SK-N-SH (cell line): ENCODE measurements around the gene MACO1. TPM values are rescaled to one million over a fixed set of nuclear protein-coding genes. Genes with fewer than 3 reads are reported as not detected.

Source experiments
- CTCF ChIA-PET: fragments of 300-600, 350-600 bp; formaldehyde crosslinking; extraction: SDS; loops from one replicate; lab custom pipeline; 2021; lab: Yijun Ruan, JAX
- POLR2A ChIA-PET: fragments of 350-600 bp; sonication (Branson Sonifier 250); formaldehyde crosslinking; extraction: SDS; loops from one replicate; lab custom pipeline; 2020; ENCODE audit warnings: antibody characterized with exemption, inconsistent platforms; lab: Yijun Ruan, JAX
- DNase-seq: peaks from one replicate; pipeline ENCODE4 v3.0.0; 2012
- H2AFZ ChIP-seq: fragments of 200-600 bp; sonication (generic); 2 replicates; pipeline ENCODE4 v1.8.1; 2016; ENCODE audit warnings: antibody characterized with exemption, mild to moderate bottlenecking, low read depth
- H3F3A ChIP-seq: fragments of 200-600 bp; sonication (generic); replicated peaks from 2 replicates; pipeline ENCODE3; 2016; ENCODE audit warnings: antibody characterized with exemption, mild to moderate bottlenecking; ENCODE audit not compliant: insufficient read depth
- H3K27ac ChIP-seq, 2 experiments: fragments of 200-500 bp in 1 of 2; fragments of 200-600 bp in 1 of 2; sonication (Bioruptor generic) in 1 of 2; sonication (generic), shearing (Covaris generic) in 1 of 2; 2 replicates each; pipeline versions ENCODE4 v1.5.1 to v1.6.1; 2014 to 2016; ENCODE audit warnings: low read depth in 2 of 2, inconsistent platforms in 1 of 2, low read length in 1 of 2, mild to moderate bottlenecking in 1 of 2, mixed read lengths in 1 of 2
- H3K27me3 ChIP-seq: fragments of 200-600 bp; sonication (generic), shearing (Covaris generic); 2 replicates; pipeline ENCODE4 v1.6.1; 2016; ENCODE audit warnings: mixed run types; ENCODE audit not compliant: insufficient read depth
- H3K36me3 ChIP-seq, 2 experiments: fragments of 200-500 bp in 1 of 2; fragments of 200-600 bp in 1 of 2; sonication (Bioruptor generic) in 1 of 2; sonication (generic) in 1 of 2; replicated peaks in 1 of 2; 2 replicates each; pipeline versions ENCODE3 to v1.5.1; 2014 to 2016; ENCODE audit warnings: low read length in 1 of 2, mild to moderate bottlenecking in 1 of 2; ENCODE audit not compliant: insufficient read depth in 2 of 2, control insufficient read depth in 1 of 2
- H3K4me1 ChIP-seq, 2 experiments: fragments of 200-500 bp in 1 of 2; fragments of 200-600 bp in 1 of 2; sonication (Bioruptor generic) in 1 of 2; sonication (generic), shearing (Covaris generic) in 1 of 2; 2 replicates each; pipeline versions ENCODE4 v1.5.1 to v1.6.1; 2014 to 2016; ENCODE audit warnings: low read depth in 1 of 2, low read length in 1 of 2, mixed run types in 1 of 2; ENCODE audit not compliant: insufficient read depth in 2 of 2, control insufficient read depth in 1 of 2
- H3K4me2 ChIP-seq: fragments of 200-600 bp; sonication (generic), shearing (Covaris generic); 2 replicates; pipeline ENCODE4 v1.6.1; 2017; ENCODE audit warnings: mixed run types
- H3K4me3 ChIP-seq, 2 experiments: fragments of 200-500 bp in 1 of 2; fragments of 200-600 bp in 1 of 2; sonication (Bioruptor generic) in 1 of 2; sonication (generic), shearing (Covaris generic) in 1 of 2; 2 replicates each; pipeline versions ENCODE4 v1.5.1 to v1.8.1; 2014 to 2016; ENCODE audit warnings: low read depth in 2 of 2, inconsistent platforms in 1 of 2, low read length in 1 of 2, mild to moderate bottlenecking in 1 of 2, mixed read lengths in 1 of 2, moderate library complexity in 1 of 2
- H3K79me2 ChIP-seq: fragments of 200-600 bp; sonication (generic); 2 replicates; pipeline ENCODE4 v1.8.1; 2017; ENCODE audit warnings: mild to moderate bottlenecking; ENCODE audit not compliant: insufficient read depth
- H3K9ac ChIP-seq: fragments of 200-600 bp; sonication (generic); 2 replicates; pipeline ENCODE4 v1.6.1; 2017; ENCODE audit warnings: mixed run types
- H3K9me2 ChIP-seq: fragments of 200-600 bp; sonication (generic); 2 replicates; pipeline ENCODE4 v1.6.1; 2017; ENCODE audit warnings: mixed run types
- H3K9me3 ChIP-seq: fragments of 200-600 bp; sonication (generic); 2 replicates; pipeline ENCODE4 v1.6.1; 2017; ENCODE audit warnings: mixed run types, mild to moderate bottlenecking, moderate library complexity
- H4K20me1 ChIP-seq: fragments of 200-600 bp; sonication (generic); 2 replicates; pipeline ENCODE4 v1.6.1; 2017; ENCODE audit warnings: mild to moderate bottlenecking, mixed run types; ENCODE audit not compliant: insufficient read depth
- CHD2 ChIP-seq: fragments of 150-350 bp; IDR thresholded peaks from 2 replicates; pipeline ENCODE4 v1.6.1; 2018; ENCODE audit warnings: low read length; ENCODE audit not compliant: partially characterized antibody
- CTCF ChIP-seq: fragments of 200-600 bp; sonication (generic); IDR thresholded peaks from 2 replicates; pipeline ENCODE4 v1.6.1; 2017; ENCODE audit warnings: antibody characterized with exemption, mild to moderate bottlenecking, moderate library complexity
- ELF1 ChIP-seq: IDR thresholded peaks from 2 replicates; pipeline ENCODE4 v1.4.0; 2012
- EP300 ChIP-seq, 2 experiments: IDR thresholded peaks; 2 replicates each; pipeline versions ENCODE4 v1.4.0 to v1.6.1; 2012; ENCODE audit warnings: borderline replicate concordance in 1 of 2, low read depth in 1 of 2, low read length in 1 of 2
- EZH2phosphoT487 ChIP-seq: fragments of 200-600 bp; sonication (generic); IDR thresholded peaks from 2 replicates; pipeline ENCODE4 v1.6.1; 2017; ENCODE audit warnings: low read depth, mixed run types, mild to moderate bottlenecking, antibody characterized with exemption, moderate library complexity, borderline replicate concordance
- FOXM1 ChIP-seq: IDR thresholded peaks from 2 replicates; pipeline ENCODE4 v1.4.0; 2012; ENCODE audit warnings: low read depth, mild to moderate bottlenecking
- IRF3 ChIP-seq: fragments of 150-350 bp; IDR thresholded peaks from 2 replicates; pipeline ENCODE4 v1.6.1; 2016; ENCODE audit warnings: mild to moderate bottlenecking, low read depth, low read length
- MEF2A ChIP-seq: IDR thresholded peaks from 2 replicates; pipeline ENCODE4 v1.4.0; 2012; ENCODE audit warnings: low read depth, borderline replicate concordance
- MXI1 ChIP-seq: IDR thresholded peaks from 2 replicates; pipeline ENCODE4 v1.6.1; 2012; ENCODE audit warnings: mild to moderate bottlenecking, low read depth, low read length, improper control_type of control experiment
- NFIC ChIP-seq: IDR thresholded peaks from 2 replicates; pipeline ENCODE4 v1.4.0; 2012; ENCODE audit warnings: borderline replicate concordance
- NRF1 ChIP-seq: IDR thresholded peaks from 2 replicates; pipeline ENCODE4 v1.6.1; 2012; ENCODE audit warnings: low read depth, mild to moderate bottlenecking, low read length
- RAD21 ChIP-seq: IDR thresholded peaks from 2 replicates; pipeline ENCODE4 v1.6.1; 2012; ENCODE audit warnings: mild to moderate bottlenecking, low read length
- RCOR1 ChIP-seq: fragments of 150-350 bp; IDR thresholded peaks from 2 replicates; pipeline ENCODE4 v1.6.1; 2017; ENCODE audit warnings: antibody characterized with exemption, low read length
- RXRA ChIP-seq: IDR thresholded peaks from 2 replicates; pipeline ENCODE4 v1.4.0; 2012; ENCODE audit warnings: low read depth, mild to moderate bottlenecking, borderline replicate concordance
- SIN3A ChIP-seq: IDR thresholded peaks from 2 replicates; pipeline ENCODE4 v1.6.1; 2012; ENCODE audit warnings: low read depth, mild to moderate bottlenecking, low read length, moderate library complexity, borderline replicate concordance
- TCF12 ChIP-seq: IDR thresholded peaks from 2 replicates; pipeline ENCODE4 v1.4.0; 2012
- TEAD4 ChIP-seq: IDR thresholded peaks from 2 replicates; pipeline ENCODE4 v1.4.0; 2012; ENCODE audit warnings: mild to moderate bottlenecking, borderline replicate concordance; ENCODE audit not compliant: insufficient read depth
- USF2 ChIP-seq: fragments of 150-350 bp; IDR thresholded peaks from 2 replicates; pipeline ENCODE4 v1.6.1; 2017; ENCODE audit warnings: antibody characterized with exemption, low read length, low read depth, borderline replicate concordance
- YY1 ChIP-seq: IDR thresholded peaks from 2 replicates; pipeline ENCODE4 v1.4.0; 2012; ENCODE audit warnings: low read depth, mild to moderate bottlenecking
- WGBS: methylation state at CpG from one replicate; pipeline ENCODE4 v1.1.6; 2017; ENCODE audit warnings: low lambda C conversion rate; 5-methylcytosine and 5-hydroxymethylcytosine counted together
- polyA plus RNA-seq, 3 experiments: library from polyadenylated mRNA; depleted of rRNA; stranded (reverse); fragments of >200 nt; gene quantifications; 2 replicates each; pipeline ENCODE4 v1.2.3, GENCODE V29; 2012

MACO1 gene
- polyA plus RNA-seq, 1 of the 3 experiments (the other 2 are of a cell fraction): 6.9 TPM

GRCh38 chr1:25456502-25456901 is 25.8 kb downstream of the MACO1 start (continued):
- TF ChIP-seq NRF1 (no peak), CTCF (no peak), RAD21 (no peak), MXI1 (no peak), RXRA (no peak), YY1 (no peak)

- ChIA-PET CTCF (interaction anchor here (0.8 kb wide), 1 partner anchor 31 kb away, joined by 3 read pairs; no protein-coding TSS in a partner anchor), POLR2A (no interaction called here)
- Histone ChIP-seq H2AFZ (no peak overlapping the region), H4K20me1 (peaks cover 7% of the 10 kb centered on the region), H3K4me1 (no peaks in the 10 kb centered on the region; a peak in 2 of 4 replicates), H3K27ac (peak overlapping the region in 1 of 2 experiments; percentile 30; a peak in 2 of 4 replicates), H3K9ac (no peak overlapping the region), H3K4me3 (no peak overlapping the region), H3K36me3 (peaks cover 32 to 60% of the 10 kb centered on the region in 2 experiments), H3K27me3 (no peaks in the 10 kb centered on the region), H3F3A (peaks cover 4% of the 10 kb centered on the region), H3K79me2 (peaks cover 53% of the 10 kb centered on the region), H3K9me3 (no peaks in the 10 kb centered on the region), H3K4me2 (no peak overlapping the region), H3K9me2 (no peaks in the 10 kb centered on the region)
- TF ChIP-seq EP300 (IDR thresholded peaks at IDR 0.05; ENCODE audit: borderline replicate concordance in 1 of 2, low read depth in 1 of 2, low read length in 1 of 2) (no peak), MXI1 (no peak), CTCF (no peak), SIN3A (no peak), USF2 (no peak), CHD2 (no peak), ELF1 (no peak), EZH2phosphoT487 (no peak), FOXM1 (no peak), TEAD4 (no peak), NRF1 (no peak), MEF2A (no peak), RXRA (no peak), IRF3 (no peak), TCF12 (no peak), RCOR1 (no peak), NFIC (no peak), YY1 (no peak)
- no peak for DNase-seq
- 98% methylated on average over 7 of the region's 7 CpGs for WGBS
Measured at GRCh38 chr1:25458541-25459298, 28.0 kb downstream of the MACO1 start.
